Natural killer cell (primary cell): ENCODE results near the gene ZNF205. TPM values are rescaled to one million over a fixed set of nuclear protein-coding genes. Genes with fewer than 3 reads are reported as not detected.

Experiments used
- total RNA-seq, 4 donors: library from RNA; stranded (reverse); fragments of 120-200 nt in 1 of 4; gene quantifications; one replicate each; pipeline versions ENCODE4 v1.2.3 to v1.2.4, GENCODE V29; 2013 to 2022

ZNF205 gene
- total RNA-seq, 3 donors from 2014 or later (not counting 1 experiment from before 2014, with no cell fraction given): 0.16 TPM; not detected in 2

Other genes with a start within 250 kb of the ZNF205 start
- gene FLYWCH2, start 229.4 kb upstream of the ZNF205 start, total RNA-seq: 10 to 100 TPM; 12.0 to 12.7 (median 12.6) TPM
- 100 to 1,000 TPM in 2 of 3 donors, 10 to 100 TPM in 1; 85.1 to 148 (median 130) TPM for gene FLYWCH1, start 200.7 kb upstream of the ZNF205 start, total RNA-seq
- gene KREMEN2, start 148.3 kb upstream of the ZNF205 start, total RNA-seq: under 1 TPM in 1 of 3 donors, not detected in 2; 0.16 TPM
- 1 to 10 TPM; 2.9 to 4.4 (median 3.5) TPM for gene PAQR4, start 143.2 kb upstream of the ZNF205 start, total RNA-seq
- 1 to 10 TPM; 2.6 to 5.9 (median 3.5) TPM for gene PKMYT1, start 132.1 kb upstream of the ZNF205 start, total RNA-seq
- gene CLDN9, start 99.7 kb upstream of the ZNF205 start, total RNA-seq: under 1 TPM in 2 of 3 donors, not detected in 1; 0.34 to 0.35 TPM
- gene CLDN6, start 94.4 kb upstream of the ZNF205 start, total RNA-seq: not detected
- 1 to 10 TPM; 2.4 to 3.7 (median 3.1) TPM for gene TNFRSF12A, start 92.2 kb upstream of the ZNF205 start, total RNA-seq
- 10 to 100 TPM; 15.4 to 21.8 (median 16.0) TPM for gene HCFC1R1, start 88.6 kb upstream of the ZNF205 start, total RNA-seq
- 10 to 100 TPM; 17.1 to 21.5 (median 17.2) TPM for gene THOC6, start 88.6 kb upstream of the ZNF205 start, total RNA-seq
- gene BICDL2, start 75.6 kb upstream of the ZNF205 start, total RNA-seq: not detected
- gene MMP25, start 66.0 kb upstream of the ZNF205 start, total RNA-seq: 10 to 100 TPM in 1 of 3 donors, 1 to 10 TPM in 2; 2.0 to 62.2 (median 5.6) TPM
- 100 to 1,000 TPM; 305 to 562 (median 319) TPM for gene IL32, start 46.9 kb upstream of the ZNF205 start, total RNA-seq
- gene ZSCAN10, start 13.3 kb upstream of the ZNF205 start, total RNA-seq: under 1 TPM; 0.65 to 0.96 (median 0.77) TPM
- 1 to 10 TPM; 4.8 to 6.8 (median 5.1) TPM for gene ZNF213, start 22.4 kb downstream of the ZNF205 start, total RNA-seq
- not detected for gene OR1F1, start 75.6 kb downstream of the ZNF205 start, total RNA-seq
- gene ZNF200, start 122.6 kb downstream of the ZNF205 start, total RNA-seq: 10 to 100 TPM in 1 of 3 donors, 1 to 10 TPM in 2; 5.3 to 10.9 (median 5.6) TPM
- 1 to 10 TPM; 2.4 to 6.2 (median 5.4) TPM for gene MEFV, start 144.0 kb downstream of the ZNF205 start, total RNA-seq
- 10 to 100 TPM; 25.7 to 38.8 (median 28.1) TPM for gene ZNF263, start 170.9 kb downstream of the ZNF205 start, total RNA-seq
- gene TIGD7, start 192.8 kb downstream of the ZNF205 start, total RNA-seq: 1 to 10 TPM; 3.7 to 9.1 (median 3.7) TPM
- 10 to 100 TPM; 30.6 to 44.6 (median 39.0) TPM for gene ZNF75A, start 192.9 kb downstream of the ZNF205 start, total RNA-seq
- gene OR2C1, start 243.3 kb downstream of the ZNF205 start, total RNA-seq: not detected